Measurements from ENCODE around the gene C1orf167.

C1orf167 gene

GRCh38 chr1:11787251-11787803 is 25.3 kb downstream of the C1orf167 start:
- DNase-seq: no peak

GRCh38 chr1:11787804-11788436 is 25.9 kb downstream of the C1orf167 start:
- no peak for DNase-seq

GRCh38 chr1:11788549-11789053 is 26.6 kb downstream of the C1orf167 start:
- DNase-seq: no peak

- no peak for DNase-seq
Measured at GRCh38 chr1:11789126-11790067, 27.4 kb downstream of the C1orf167 start.

- DNase-seq: no peak
Measured at GRCh38 chr1:11790101-11790879, 28.3 kb downstream of the C1orf167 start.

GRCh38 chr1:11790880-11791715 is 29.1 kb downstream of the C1orf167 start:
- no peak for DNase-seq

GRCh38 chr1:11792106-11792505 is 30.1 kb downstream of the C1orf167 start:
- no peak for DNase-seq

- no peak for DNase-seq
Measured at GRCh38 chr1:11793819-11794218, 31.8 kb downstream of the C1orf167 start.

- DNase-seq: no peak
Measured at GRCh38 chr1:11794446-11795237, 32.6 kb downstream of the C1orf167 start.

- no peak for DNase-seq
Measured at GRCh38 chr1:11795238-11795890, 33.4 kb downstream of the C1orf167 start.

- no peak for DNase-seq
Measured at GRCh38 chr1:11796036-11796828, 34.2 kb downstream of the C1orf167 start.

GRCh38 chr1:11797525-11798216 is 35.7 kb downstream of the C1orf167 start:
- DNase-seq: no peak

- no peak for DNase-seq
Measured at GRCh38 chr1:11799099-11799498, 37.1 kb downstream of the C1orf167 start.

GRCh38 chr1:11799896-11800295 is 37.9 kb downstream of the C1orf167 start:
- DNase-seq: no peak

- DNase-seq: no peak
Measured at GRCh38 chr1:11800391-11800755, 38.4 kb downstream of the C1orf167 start.

GRCh38 chr1:11800756-11801433 is 38.9 kb downstream of the C1orf167 start:
- no peak for DNase-seq

GRCh38 chr1:11802616-11802972 is 40.6 kb downstream of the C1orf167 start:
- DNase-seq: no peak
